ENCODE measurements around the gene CA11.
A peak's percentile ranks its signal among the peaks of the same experiment; 100 is the strongest.

CA11 gene

DNA sequence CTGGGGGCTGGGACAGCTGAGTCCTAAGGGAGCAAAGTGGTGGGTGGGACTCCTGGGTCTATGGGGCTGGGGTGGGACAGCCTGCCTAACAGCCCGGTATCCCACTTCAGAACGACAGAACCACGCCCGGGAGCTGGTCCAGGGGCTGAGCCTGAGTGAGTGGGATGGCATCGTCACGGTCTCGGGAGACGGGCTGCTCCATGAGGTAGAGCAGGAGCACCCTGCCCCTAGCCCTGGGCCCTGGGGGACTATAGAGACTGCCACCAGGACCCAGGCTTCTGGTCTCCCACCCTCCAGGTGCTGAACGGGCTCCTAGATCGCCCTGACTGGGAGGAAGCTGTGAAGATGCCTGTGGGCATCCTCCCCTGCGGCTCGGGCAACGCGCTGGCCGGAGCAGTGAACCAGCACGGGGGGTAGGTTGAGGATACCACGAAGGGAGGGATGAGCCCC lies 18.1 kb downstream of the CA11 start:
- no peak for DNase-seq

DNA sequence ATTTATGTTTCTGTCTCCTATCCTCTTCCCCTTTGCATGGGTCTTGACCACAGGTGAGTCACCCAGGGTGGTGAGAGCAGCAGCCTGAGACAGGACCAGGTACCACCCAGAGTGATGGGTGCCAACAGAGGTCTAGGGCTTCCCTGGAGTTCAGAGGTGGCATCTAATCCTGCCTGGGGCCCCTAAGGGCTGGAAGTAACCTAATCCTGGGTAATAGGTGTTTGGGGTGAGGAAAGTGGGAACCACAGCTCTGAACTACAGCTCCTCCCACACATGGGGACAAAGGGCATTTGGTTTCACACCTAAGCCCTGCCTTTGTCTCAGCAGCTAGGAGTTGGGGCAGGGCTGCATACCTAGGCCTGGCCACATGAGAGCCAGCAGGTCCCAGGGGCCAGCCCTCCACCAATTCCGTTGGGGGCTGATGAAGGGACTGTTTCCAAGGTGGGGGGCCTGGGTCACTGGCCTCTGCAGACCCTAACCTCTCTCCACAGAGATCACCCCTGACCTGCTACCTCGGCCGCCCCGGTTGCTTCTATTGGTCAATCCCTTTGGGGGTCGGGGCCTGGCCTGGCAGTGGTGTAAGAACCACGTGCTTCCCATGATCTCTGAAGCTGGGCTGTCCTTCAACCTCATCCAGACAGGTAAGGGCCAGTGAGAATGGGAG lies 18.7 kb downstream of the CA11 start:
- DNase-seq, result no peak

DNA sequence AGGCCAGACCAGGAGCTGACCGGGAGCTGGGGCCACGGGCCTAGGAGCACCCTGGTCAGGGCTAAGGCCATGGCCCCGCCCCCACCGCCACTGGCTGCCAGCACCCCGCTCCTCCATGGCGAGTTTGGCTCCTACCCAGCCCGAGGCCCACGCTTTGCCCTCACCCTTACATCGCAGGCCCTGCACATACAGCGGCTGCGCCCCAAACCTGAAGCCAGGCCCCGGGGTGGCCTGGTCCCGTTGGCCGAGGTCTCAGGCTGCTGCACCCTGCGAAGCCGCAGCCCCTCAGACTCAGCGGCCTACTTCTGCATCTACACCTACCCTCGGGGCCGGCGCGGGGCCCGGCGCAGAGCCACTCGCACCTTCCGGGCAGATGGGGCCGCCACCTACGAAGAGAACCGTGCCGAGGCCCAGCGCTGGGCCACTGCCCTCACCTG lies 20.1 kb downstream of the CA11 start:
- no peak for DNase-seq

DNA sequence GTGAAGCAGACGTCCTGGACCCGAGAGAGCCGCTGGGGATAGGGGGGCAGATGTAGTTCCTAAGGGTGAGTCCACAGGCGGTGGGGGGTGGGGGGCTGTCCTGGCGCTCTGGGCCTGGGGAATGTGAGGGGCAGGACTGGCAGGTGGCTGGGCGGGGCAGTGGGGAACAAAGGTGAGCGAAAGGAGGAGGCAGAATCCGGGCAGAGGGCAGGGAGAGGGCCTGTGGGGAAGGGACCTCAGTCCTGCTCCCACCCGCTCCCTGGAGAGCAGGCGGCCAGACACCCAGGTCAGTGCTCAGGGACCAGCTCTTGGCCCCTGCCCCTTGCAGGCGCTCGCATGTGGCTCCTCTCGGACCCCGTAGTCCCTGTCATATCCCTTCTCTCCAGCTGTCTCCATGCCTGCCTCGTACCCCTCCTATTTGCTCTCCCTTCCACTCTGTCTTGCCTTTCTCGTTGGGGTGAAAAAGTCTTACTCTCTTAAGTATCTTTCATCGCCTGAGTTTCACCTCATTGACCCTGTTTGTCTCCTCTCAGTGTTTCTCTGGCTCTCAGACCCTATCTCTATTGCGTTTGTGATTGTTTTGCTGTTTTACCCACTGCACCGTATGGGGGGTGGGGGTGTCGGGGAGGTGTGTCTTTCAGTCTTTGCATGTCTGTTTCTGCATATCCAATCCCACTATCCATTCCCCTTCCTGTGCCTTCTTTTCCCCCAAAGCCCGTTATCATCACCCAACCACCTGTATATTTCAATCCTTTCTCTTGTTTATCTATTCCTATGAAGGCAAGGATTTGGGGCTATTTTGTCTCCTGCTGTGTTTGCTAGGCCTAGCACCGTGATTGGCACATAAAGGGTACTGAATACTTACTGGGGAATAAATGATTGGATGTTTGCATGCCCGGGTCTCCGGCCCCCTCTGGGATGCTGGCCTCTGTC lies 20.9 kb downstream of the CA11 start:
- no peak for DNase-seq

DNA sequence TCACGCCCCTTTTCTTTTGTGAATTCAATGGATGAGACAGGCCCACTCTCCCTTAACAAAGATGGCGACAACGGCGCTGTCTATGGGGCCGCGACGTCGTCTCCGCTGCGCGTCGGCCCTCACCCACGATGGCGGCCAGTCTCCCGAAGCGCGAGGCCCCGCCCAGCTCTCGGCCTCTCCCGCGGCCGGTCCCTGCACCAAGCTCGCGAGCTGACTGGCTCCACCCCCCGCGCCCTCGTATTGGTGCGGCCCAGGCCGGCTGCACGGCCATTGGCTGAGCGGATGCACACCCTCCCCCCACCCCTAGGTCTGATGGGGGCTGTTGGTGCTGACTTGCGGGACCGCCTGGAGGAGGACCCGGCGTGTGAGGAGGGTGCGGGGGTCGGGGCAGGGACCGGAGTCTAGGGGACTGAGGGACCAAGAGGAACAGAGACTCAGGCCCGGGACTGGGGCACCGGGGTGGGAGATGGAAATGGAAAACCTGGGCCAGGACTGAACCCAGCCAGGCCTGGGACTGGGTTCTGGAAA lies 21.9 kb downstream of the CA11 start:
- DNase-seq, result peak; percentile 97

DNA sequence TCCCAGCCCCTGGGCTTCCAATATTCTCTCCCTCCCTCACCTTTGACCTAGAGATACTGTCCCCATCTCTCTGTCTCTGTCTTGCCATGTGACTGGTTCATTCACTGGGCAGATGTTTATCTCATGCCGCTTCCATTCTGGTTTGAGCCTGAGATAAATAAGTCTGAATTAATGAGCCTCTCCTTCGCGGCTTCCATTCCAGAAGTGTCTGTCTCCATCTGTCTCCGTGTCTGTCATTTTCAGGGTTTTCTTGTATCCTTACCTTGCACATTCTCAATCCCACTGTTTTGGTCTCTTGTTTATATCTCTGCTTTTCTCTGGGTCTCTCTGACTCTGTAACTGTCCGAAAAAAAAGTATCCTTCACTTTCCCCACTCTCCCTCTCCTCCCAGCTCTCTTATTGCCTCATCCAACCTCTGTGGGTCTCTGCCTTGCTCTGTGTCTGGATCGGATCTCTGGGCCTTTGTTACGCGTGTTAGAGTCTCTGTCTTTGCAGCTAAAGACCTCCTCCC lies 22.4 kb downstream of the CA11 start:
- no peak for DNase-seq

DNA sequence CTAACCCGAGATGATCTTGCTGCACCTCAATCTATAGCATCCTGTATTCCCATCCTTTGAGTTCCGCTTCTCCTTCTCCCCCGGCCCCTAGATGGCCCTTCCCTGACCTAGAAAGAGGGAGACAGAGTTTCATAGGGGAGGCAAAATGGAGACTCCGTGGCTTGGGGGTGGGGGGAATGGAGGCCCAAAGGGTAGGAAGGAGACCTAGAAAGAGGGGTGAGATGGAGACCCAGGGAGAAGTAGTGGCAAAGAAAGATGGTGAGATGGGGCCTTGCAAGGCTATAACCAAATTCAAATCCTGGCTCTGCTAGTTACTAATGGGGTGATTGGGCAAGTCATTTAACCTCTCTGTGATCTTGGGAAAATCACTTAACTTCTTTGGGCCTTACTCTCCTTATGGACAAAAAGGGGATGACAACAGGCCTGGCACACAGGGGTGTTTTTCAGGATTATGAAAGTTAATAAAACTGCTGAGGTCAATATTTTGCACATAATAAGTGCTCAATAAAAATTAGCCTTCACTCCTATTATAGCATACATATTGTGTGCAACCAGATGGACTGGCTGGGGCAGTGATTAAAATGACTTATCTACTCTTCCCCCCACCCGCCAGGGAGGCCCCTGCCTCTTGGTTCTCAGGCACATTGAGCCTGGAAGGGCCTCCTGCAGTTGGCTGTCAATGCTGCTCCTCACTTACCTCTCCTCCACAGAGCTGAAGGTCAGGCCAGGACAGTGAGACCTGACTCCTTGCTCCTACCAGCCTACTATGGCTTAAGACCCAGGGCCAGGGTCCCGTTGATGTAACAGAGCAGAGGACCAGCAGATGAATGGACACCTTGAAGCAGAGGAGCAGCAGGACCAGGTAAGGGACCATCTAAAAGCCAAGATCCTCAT lies 26.0 kb downstream of the CA11 start:
- no peak for DNase-seq

DNA sequence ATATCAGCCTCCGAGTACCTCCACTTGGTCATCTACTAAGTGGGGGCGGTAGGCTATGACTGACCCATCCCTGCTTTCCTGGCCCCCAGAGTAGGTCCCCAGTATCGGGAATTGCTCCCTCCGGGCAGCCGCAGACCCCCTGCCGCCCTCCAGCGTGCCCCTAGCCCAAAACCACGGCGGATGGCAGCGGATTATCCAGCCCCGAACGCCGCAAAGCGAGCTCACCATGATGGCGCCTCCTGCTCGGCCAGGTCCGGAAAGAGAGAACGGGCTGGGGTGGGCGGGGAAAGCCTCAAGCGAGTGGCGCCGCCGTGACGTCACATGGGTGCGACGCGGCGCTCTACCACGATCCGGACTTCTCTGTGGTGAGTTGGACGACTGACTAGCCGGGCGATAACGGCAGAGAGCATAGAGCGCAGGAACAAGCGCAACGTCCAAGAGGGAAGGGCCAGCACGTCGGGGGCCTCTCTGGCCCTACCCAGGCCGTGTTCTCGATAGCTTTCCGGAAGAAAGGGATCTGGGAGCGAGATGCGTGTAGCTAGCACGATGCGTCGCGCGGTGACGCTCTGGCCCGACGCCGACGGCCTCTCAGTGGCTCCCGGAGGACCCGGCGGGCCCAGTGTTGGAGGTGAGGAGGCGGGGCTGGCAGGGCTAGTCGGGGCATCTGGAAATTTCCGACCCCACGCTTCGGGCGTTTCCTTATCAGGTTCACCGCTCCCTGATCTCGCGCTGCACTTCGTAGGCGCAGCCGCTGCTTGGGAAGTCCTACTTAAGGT lies 26.9 kb downstream of the CA11 start, which contains the start of the genes RPL18 and SPHK2:
Gene RPL18, minus strand, starts transcription at position 263 of the 776 bp plus-strand sequence. Its CDS starts 35 bp downstream, at position 228.
Gene SPHK2, plus strand, starts transcription at position 591 of the 776 bp plus-strand sequence. CDS start 1,009 bp downstream, outside the sequence.
- DNase-seq, result peak; percentile 99

DNA sequence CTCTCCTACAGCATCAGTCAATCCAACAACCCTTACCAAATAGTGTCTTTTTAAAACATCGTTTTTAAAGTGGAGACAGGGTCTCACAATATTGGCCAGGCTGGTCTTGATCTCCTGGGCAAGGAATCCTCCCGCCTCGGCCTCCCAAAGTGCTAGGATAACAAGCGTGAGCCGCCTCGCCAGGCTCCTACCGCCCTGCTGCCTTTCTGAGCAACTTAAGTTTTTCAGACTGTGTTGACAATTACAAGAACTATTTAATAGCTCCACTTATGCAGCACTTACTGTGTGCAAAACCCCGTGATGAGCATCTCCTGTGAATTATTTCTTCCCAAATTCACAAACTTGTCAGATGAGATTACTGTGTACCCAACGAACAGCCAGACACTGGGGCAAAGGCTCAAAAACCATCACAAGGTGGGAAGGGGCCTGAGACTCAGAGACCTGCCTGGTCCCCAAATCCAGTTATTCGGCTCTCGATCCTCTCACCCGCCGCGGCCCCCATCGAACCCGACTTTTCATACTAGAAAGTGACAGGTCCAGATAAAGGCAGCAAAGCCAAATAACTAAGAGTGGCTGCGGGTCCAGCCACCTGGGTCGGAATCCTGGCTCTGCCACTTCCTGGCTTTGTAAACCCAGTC lies 27.6 kb downstream of the CA11 start:
- DNase-seq, result no peak

DNA sequence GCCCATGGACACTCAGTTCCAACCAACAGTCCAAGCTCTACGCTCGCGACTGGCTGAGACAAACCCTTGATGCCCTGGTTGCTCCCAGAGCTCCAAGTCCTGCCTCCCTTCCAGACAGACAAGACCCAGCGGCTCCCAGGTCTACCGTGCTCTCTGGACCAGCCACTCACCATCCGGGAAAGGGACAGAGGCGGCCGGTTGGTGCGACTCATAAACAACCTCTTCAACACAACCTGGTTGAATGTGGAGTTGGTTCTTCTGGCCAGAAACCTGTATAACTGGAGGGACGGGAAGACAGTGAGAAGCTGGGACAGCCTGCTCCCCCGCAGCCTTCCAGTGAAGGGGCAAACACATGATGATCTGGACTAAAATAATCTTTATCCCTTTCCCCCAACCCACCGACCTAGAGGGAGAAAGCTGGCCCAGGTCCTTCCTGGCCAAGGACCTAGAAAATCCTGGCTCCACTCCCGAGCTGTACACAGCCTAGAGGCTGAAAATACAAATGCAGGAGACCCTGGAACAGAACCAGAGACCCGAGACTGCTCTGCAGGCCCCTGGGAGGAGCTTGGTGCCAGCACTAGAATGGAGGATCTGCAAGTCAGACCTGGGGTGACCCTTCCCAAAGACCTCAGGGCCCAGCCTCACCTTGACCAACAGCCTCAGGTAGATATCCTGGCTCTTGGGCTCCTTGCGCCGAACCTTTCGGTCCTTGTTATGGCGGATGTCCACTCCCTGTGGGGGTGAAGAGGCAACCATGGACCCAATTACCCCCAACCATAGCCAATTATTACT lies 28.6 kb downstream of the CA11 start:
- no peak for DNase-seq

DNA sequence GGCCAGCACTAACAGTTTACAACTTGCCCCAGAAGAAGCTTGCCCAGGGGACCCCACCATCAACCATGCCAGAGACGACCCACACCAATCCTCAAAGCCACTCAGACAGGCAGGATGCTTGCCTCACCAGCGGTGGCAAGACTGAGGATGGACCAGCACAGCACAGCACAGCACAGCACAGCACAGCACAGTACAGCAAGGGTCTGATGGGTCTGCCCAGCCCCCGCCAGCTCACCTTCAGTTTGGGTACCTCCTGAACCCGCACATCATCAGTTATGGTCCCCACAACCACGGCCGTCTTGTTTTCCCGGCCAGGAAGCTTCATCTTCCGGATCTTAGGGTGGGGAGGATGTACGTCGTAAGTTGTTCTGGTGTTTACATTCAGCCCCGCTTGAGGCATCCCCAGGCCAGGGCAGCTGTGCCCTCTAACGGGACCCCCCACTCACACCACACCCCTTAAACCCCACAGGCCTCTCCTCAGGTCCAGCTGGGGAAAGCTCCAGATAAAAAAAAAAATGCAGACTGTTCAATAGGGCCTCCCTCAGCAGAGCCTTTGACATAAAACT lies 29.4 kb downstream of the CA11 start:
- DNase-seq, result no peak

DNA sequence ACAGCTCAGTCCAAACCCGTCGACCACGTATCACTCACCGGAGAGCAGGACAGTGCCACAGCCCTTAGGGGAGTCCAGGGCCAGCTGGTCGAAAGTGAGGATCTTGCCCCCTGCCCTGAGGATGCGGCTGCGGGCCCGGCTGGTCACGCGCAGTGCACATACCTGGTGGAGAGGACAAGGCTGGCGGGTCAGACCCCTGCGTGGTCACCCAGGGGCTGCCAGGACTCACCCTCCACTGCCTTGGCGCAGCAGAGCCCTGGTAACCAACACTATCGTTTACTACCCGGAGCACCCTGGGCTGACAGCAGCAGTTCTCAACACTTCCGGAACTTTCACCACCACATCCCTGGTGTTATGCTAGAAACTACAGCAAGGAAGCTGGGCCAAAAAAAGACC lies 29.9 kb downstream of the CA11 start:
- no peak for DNase-seq

DNA sequence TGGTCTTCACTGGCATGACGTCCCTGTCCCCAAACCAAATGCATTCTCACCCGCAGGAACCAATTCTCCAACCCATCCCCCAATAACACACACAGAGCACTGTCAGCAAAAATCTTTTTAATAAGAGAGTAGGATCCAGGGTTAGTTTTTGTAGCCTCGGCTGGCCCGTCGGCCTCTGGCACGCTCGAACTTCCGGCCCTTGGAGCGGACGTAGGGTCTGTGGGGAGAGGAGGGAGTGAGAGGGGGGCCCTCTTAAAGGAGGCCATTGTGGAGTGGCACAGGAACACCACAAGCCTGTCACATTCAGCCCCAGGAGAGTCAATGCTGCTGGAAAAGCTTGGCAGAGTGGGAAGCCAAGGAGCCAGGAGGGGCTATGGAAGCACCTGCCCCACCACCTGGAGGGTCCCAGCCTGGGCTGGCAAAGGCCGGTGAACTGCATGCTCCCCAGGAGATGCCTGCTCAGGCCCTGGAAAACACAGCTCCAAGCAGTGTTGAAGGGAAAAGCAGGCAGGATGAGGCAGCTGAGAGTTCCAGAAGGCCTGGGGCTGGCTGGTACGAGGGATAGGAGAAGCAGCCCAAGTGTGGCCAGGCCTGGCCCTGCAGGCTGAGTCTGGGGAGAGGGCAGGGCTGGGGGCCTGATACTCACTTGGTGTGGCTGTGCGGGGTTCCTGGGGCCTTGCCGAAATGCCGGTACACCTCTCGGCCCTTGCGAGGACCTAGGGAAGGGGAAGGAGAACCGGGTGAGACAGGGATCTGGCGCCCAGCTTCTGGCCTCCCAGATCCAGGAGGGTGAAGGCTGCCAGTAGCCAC lies 30.6 kb downstream of the CA11 start:
- no peak for DNase-seq

DNA sequence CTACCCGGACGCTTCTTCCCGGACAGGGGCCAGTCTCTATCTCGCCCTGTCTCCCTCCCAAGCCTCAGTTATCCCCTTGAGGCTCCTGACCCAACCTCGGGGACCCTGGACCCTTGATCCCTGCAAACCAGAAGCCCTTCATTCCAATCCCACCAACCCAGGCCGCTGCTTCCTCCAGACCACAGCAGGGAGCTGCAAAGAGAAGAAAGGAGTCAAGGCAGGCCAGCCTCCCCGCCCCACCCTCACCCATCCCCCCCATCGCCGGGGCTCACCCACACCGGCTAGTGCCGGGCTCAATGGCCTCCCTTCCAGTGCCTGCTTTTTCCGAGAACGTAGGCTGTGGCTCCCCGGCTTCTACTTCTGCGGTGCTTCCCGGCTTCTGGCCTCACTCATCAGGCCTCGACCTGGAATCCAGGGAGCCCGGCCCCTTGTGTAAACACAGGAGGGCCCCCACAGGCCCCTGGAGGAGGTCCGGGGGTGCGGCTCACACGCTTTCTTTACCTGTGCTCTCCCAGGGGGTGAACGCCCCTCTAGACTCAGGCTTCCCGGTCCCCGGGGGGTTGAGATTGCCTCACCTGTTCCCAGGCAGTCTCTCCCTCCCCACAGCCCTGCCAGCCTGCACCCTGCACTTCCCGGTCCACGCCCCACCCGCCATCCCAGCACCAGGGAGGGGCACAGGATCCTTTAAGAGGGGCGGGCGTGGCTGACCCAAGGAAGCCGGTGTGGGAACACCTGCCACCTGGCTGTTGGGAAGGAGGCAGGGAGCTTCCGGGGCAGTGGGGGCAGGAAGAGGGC lies 31.4 kb downstream of the CA11 start, which contains the start of gene FAM83E:
Gene FAM83E, minus strand, starts transcription at position 641 of the 795 bp plus-strand sequence. CDS start 1,704 bp downstream, outside the sequence.
- DNase-seq, result no peak

DNA sequence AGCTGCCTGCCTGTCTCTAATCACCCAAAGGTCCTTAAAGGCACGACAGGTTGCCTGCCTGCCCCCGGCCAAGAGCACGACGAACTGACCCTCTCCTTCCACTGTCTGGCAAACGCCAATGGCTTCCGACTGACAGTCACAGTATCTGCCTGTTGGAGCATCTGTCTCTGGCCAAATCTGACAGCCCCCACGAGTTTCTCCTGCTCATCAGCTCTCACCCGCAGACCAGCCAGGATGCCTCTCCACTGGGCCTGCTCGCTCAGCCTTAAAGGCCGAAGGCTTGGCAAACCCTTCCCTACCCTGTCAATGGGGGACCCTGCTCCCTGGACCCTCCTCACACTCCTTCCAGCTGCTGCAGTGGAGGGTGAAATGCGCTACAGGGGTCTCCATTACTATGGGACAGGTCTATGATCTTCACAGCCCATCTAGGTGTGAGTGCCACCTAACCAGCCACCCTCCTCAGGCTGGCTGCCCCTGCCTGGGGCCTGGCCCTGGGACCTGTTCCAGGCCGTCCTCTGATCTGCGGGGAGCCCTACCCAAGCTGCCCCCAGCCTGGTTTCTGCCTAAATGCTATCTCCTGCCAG lies 32.0 kb downstream of the CA11 start:
- no peak for DNase-seq

DNA sequence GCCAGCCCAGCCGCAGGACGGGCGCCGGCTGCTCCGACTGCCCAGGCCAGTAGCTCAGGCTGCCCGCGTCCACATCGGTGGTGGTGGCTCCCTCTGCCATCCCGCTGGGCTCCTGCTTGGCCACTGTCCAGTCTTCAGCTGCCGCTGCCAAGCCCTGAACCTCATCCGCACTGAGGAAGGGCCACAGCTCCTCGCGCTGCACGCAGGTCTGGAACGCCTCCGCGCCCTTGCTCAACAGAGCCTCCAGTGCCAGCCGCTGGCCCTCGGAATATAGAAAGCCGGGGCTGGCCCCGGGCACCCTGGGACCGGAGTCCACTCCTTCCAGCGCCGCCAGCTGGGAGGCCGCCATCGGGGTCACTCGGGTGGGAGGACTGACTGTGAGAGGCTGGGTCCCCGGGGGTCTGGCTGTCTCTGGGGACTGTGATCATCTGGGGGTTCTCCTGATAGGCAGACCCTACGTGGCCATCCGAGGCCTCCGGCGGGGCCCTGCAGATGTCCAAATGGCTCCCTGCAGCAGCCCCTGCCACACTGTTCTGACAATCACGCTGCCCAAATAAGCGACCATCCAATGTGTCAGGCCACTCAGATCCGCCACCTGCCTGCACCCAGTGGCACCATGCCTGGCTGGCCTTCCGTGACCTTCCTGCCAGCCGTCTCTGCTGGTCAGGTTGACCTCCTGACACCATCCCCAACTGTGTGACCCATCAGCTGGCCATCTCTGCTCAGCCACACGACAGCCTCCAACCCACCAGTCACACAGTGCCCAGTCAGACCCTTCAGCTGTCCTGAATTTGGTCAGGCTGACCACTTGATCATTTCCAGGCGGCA lies 32.7 kb downstream of the CA11 start:
- no peak for DNase-seq

Measured in stimulated activated naive CD4-positive, alpha-beta T cell treated with Interleukin-2 at 50 U/mL for 16 hours (primary cell).